Small intestine (tissue), 7 donors: Measurements from ENCODE around the gene OR10A5. TPM values are rescaled to one million over a fixed set of nuclear protein-coding genes. Genes with fewer than 3 reads are reported as not detected.

Source experiments
- DNase-seq, 2 donors: peaks; one replicate each; pipeline versions ENCODE4 v3.0.0 to v3.0.0-alpha.2; 2013
- FAIRE-seq: peaks from 2 replicates; lab custom pipeline; 2012; peaks lifted over from hg19 to GRCh38; lab: Jason Lieb, UNC
- H3K27ac ChIP-seq, 3 donors: one replicate each; pipeline ENCODE4 v1.5.1; 2013; ENCODE audit warnings: low read length in 2 of 3, mild to moderate bottlenecking in 2 of 3, control low read depth in 1 of 3, inconsistent platforms in 1 of 3, low read depth in 1 of 3, moderate library complexity in 1 of 3
- H3K27me3 ChIP-seq, 3 donors: one replicate each; pipeline ENCODE4 v1.6.1; 2013; ENCODE audit warnings: low read length in 3 of 3, inconsistent platforms in 1 of 3; ENCODE audit not compliant: control insufficient read depth in 3 of 3, insufficient read depth in 3 of 3
- H3K36me3 ChIP-seq, 3 donors: one replicate each; pipeline ENCODE4 v1.6.1; 2013; ENCODE audit warnings: low read length in 3 of 3, inconsistent platforms in 1 of 3, low read depth in 1 of 3, mild to moderate bottlenecking in 1 of 3, moderate library complexity in 1 of 3; ENCODE audit not compliant: control insufficient read depth in 3 of 3, insufficient read depth in 2 of 3
- H3K4me1 ChIP-seq, 3 donors: one replicate each; pipeline ENCODE4 v1.6.1; 2013; ENCODE audit warnings: low read length in 2 of 3, inconsistent platforms in 1 of 3, low read depth in 1 of 3, mild to moderate bottlenecking in 1 of 3, moderate library complexity in 1 of 3; ENCODE audit not compliant: control insufficient read depth in 3 of 3, insufficient read depth in 2 of 3
- H3K4me3 ChIP-seq, 3 donors: one replicate each; pipeline ENCODE4 v1.5.1; 2013; ENCODE audit warnings: low read length in 3 of 3, control low read depth in 1 of 3, inconsistent platforms in 1 of 3, low read depth in 1 of 3, mild to moderate bottlenecking in 1 of 3, moderate library complexity in 1 of 3
- H3K9me3 ChIP-seq, 2 donors: one replicate each; pipeline ENCODE4 v1.6.1; 2013; ENCODE audit warnings: low read depth in 1 of 2, low read length in 1 of 2; ENCODE audit not compliant: control insufficient read depth in 2 of 2, insufficient read depth in 1 of 2
- WGBS, 3 donors: extraction: QIAGEN DNeasy Blood & Tissue Kit; methylation state at CpG; one replicate each; pipeline ENCODE4 v1.1.7; 2013; 5-methylcytosine and 5-hydroxymethylcytosine counted together
- polyA plus RNA-seq, 4 donors: library from polyadenylated mRNA; stranded (reverse) in 3 of 4; unstranded in 1 of 4; fragments of 200-250 nt in 3 of 4; fragments of 120-200 nt in 1 of 4; gene quantifications; one replicate each; pipeline versions ENCODE4 v1.2.1 to v1.2.3, GENCODE V29; 2013
- donor health status: healthy with polysubstance abuse.
- donor health status: control.
- donor health status: control.
- donor health status: Bipolar disorder and iron deficiency.
- donor health status: healthy.

Gene OR10A5
- polyA plus RNA-seq, 4 donors: not detected

GRCh38 chr11:6855971-6856541 is 10.6 kb downstream of the OR10A5 start:
- H3K27me3 ChIP-seq: no peaks in the 10 kb centered on the region
- FAIRE-seq (no peak), DNase-seq (peak in 1 of 2 donors; percentile 2)
- H3K9me3 ChIP-seq: peaks cover 0 to 4% of the 10 kb centered on the region in 2 donors
- no peaks in the 10 kb centered on the region for H3K4me1 ChIP-seq
- WGBS, 3 donors: 24 to 61% (median 44%) methylated on average over 1 of the region's 1 CpG
- no peaks in the 10 kb centered on the region for H3K36me3 ChIP-seq
- H3K4me3 ChIP-seq: no peak overlapping the region
- H3K27ac ChIP-seq: no peak overlapping the region

- no peak overlapping the region for H3K4me3 ChIP-seq
- FAIRE-seq: no peak
- H3K4me1 ChIP-seq: no peaks in the 10 kb centered on the region
- no peaks in the 10 kb centered on the region for H3K27me3 ChIP-seq
- H3K27ac ChIP-seq: no peak overlapping the region
- H3K9me3 ChIP-seq: peaks cover 0 to 4% of the 10 kb centered on the region in 2 donors
- WGBS, 3 donors: 26 to 41% (median 31%) methylated on average over 3 of the region's 3 CpGs
- H3K36me3 ChIP-seq: no peaks in the 10 kb centered on the region
- DNase-seq: no peak
Observed at GRCh38 chr11:6856871-6857270, 11.4 kb downstream of the OR10A5 start.

- Histone ChIP-seq H3K27ac (no peak within 1 kb of the TSS), H3K27me3 (no peaks in the 10 kb centered on the region), H3K36me3 (no peaks in the 10 kb centered on the region), H3K9me3 (no peaks in the 10 kb centered on the region), H3K4me3 (no peak within 1 kb of the TSS), H3K4me1 (no peaks in the 10 kb centered on the region)
- 54 to 68% (median 65%) methylated on average over 1 of the region's 1 CpG for WGBS, 3 donors
- FAIRE-seq (no peak), DNase-seq (no peak)
Observed at GRCh38 chr11:6862961-6863360, 17.5 kb downstream of the OR10A5 start, which contains the start of gene OR10A2. Gene OR10A2 (plus strand): TSS chr11:6863057. CDS start chr11:6869755, 6,698 bp downstream.

GRCh38 chr11:6864438-6864837 is 19.0 kb downstream of the OR10A5 start:
- FAIRE-seq (no peak), DNase-seq (no peak)
- Histone ChIP-seq H3K4me1 (no peaks in the 10 kb centered on the region), H3K4me3 (no peak overlapping the region), H3K27ac (no peak overlapping the region), H3K27me3 (no peaks in the 10 kb centered on the region), H3K36me3 (no peaks in the 10 kb centered on the region), H3K9me3 (no peaks in the 10 kb centered on the region)
- WGBS, 3 donors: 79 to 87% (median 80%) methylated on average over 1 of the region's 1 CpG

- no peaks in the 10 kb centered on the region for H3K27me3 ChIP-seq
- no peaks in the 10 kb centered on the region for H3K4me1 ChIP-seq
- no peaks in the 10 kb centered on the region for H3K9me3 ChIP-seq
- no peak overlapping the region for H3K4me3 ChIP-seq
- FAIRE-seq (no peak), DNase-seq (no peak)
- WGBS, 3 donors: 81 to 87% (median 85%) methylated on average over 1 of the region's 1 CpG
- no peak overlapping the region for H3K27ac ChIP-seq
- no peaks in the 10 kb centered on the region for H3K36me3 ChIP-seq
Observed at GRCh38 chr11:6871278-6871677, 25.8 kb downstream of the OR10A5 start.

- H3K9me3 ChIP-seq: peaks cover 0 to 8% of the 10 kb centered on the region in 2 donors
- WGBS, 3 donors: 75 to 86% (median 82%) methylated on average over 2 of the region's 2 CpGs
- H3K4me3 ChIP-seq: no peak overlapping the region
- no peaks in the 10 kb centered on the region for H3K27me3 ChIP-seq
- no peak for DNase-seq
- no peaks in the 10 kb centered on the region for H3K4me1 ChIP-seq
- H3K36me3 ChIP-seq: no peaks in the 10 kb centered on the region
- FAIRE-seq: no peak
- no peak overlapping the region for H3K27ac ChIP-seq
Observed at GRCh38 chr11:6875761-6876160, 30.3 kb downstream of the OR10A5 start.

- WGBS, 3 donors: 83 to 92% (median 92%) methylated on average over 1 of the region's 1 CpG
- Histone ChIP-seq H3K4me3 (no peak within 1 kb of the TSS), H3K27ac (no peak within 1 kb of the TSS), H3K4me1 (no peaks in the 10 kb centered on the region), H3K27me3 (no peaks in the 10 kb centered on the region), H3K9me3 (peaks cover 0 to 8% of the 10 kb centered on the region in 2 donors), H3K36me3 (no peaks in the 10 kb centered on the region)
- DNase-seq (no peak), FAIRE-seq (no peak)
Observed at GRCh38 chr11:6876325-6876724, 30.8 kb downstream of the OR10A5 start, which contains the start of gene OR10A4. Gene OR10A4 (plus strand): TSS chr11:6876625. CDS start chr11:6876648, 23 bp downstream.

- Histone ChIP-seq H3K9me3 (peaks cover 0 to 8% of the 10 kb centered on the region in 2 donors), H3K27ac (no peak overlapping the region), H3K36me3 (no peaks in the 10 kb centered on the region), H3K4me3 (no peak overlapping the region), H3K27me3 (no peaks in the 10 kb centered on the region), H3K4me1 (no peaks in the 10 kb centered on the region)
- 78 to 87% (median 82%) methylated on average over 3 of the region's 3 CpGs for WGBS, 3 donors
- FAIRE-seq: no peak
- no peak for DNase-seq
Observed at GRCh38 chr11:6876914-6877313, 31.4 kb downstream of the OR10A5 start.

- DNase-seq (no peak), FAIRE-seq (no peak)
- no peaks in the 10 kb centered on the region for H3K36me3 ChIP-seq
- no peaks in the 10 kb centered on the region for H3K27me3 ChIP-seq
- H3K4me3 ChIP-seq: no peak overlapping the region
- no peaks in the 10 kb centered on the region for H3K9me3 ChIP-seq
- H3K27ac ChIP-seq: no peak overlapping the region
- no peaks in the 10 kb centered on the region for H3K4me1 ChIP-seq
Observed at GRCh38 chr11:6882751-6883150, 37.3 kb downstream of the OR10A5 start.
